Hepatic stellate cell (primary cell): Measurements from ENCODE around the gene ABCC4.

Experiments used
- DNase-seq: peaks from one replicate; pipeline ENCODE4 v3.0.0; 2011; ENCODE audit warnings: low spot score

Gene ABCC4

GRCh38 chr13:95258619-95259194 lies 42.5 kb downstream of the ABCC4 start:
- no peak for DNase-seq

DNA sequence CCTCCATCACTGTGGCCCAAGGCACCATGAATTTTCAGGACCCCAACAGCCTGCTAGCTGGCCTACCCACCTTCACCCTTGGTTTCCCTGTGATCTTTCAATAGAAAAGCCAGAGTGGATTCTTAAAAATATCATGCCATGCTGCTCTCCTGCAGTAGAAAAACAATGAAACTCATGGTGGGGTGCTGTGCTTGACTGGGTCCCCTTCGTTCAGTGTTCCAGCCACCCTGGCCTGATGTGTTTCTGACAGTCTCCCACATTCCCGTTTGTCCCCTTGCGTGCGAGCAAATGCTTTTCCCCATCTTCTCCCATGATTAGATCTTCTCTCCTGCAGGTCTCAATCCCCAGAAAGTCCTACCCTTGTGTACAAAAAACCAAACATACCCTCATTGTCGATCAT lies 43.2 kb downstream of the ABCC4 start:
- DNase-seq = no peak

DNA sequence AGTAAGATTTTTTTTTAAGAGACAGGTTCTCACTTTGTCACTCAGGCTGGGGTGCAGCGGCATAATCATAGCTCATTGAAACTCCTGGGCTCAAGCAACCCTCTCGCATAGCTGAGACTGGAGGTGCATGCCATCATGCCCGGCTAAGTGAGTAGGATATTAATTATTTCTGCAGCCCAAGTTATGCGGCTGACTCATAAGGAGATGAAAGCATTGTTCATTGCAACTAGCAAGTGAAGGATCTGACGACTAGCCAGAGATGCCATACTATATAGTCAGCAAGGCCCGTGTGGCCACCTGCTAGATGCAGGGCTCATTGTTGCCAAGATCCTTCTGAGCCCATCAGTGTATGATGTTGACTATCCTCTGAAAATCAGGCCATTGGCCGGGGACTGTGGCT lies 45.2 kb downstream of the ABCC4 start:
- DNase-seq = peak; percentile 63

- DNase-seq = no peak
These were observed 46.0 kb downstream of the ABCC4 start for GRCh38 chr13:95255072-95255732.

DNA sequence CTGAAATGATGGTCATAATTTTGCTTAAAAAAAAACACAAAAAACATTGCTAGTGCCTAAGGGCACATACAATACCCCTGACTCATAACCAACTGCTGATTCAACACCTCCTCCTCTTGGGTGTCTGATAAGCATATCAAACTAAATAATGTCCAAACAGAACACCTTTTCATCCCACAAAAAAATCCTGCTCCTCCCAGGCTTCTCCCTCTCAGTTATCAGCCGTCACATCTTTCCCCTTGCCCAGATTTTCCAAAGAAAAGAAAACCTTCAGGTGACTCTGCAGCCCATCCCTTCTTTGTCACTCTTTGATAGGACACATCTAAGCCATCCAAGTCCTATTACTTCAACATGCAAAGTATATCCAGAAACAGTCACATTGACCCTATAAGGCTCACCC lies 46.9 kb downstream of the ABCC4 start:
- DNase-seq = no peak

DNA sequence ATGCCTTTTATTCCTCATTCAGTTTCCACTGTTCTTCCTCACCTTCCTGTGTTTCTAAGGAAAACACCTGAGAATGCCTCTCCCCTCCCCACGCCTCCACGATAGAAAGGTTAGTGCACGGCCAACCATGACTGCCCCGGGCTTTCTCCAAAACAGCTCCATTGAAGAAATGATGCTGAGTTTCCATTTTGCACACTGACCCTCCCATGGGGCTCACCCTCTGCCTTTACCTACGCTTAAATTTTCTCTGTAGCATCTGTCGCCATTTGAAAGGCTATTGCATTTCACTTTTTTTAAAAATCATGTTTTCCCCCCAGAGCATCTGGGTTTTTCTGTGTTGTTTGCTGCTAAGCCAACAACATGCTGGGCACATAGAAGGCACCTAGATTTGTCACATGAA lies 48.2 kb downstream of the ABCC4 start:
- no peak for DNase-seq

DNA sequence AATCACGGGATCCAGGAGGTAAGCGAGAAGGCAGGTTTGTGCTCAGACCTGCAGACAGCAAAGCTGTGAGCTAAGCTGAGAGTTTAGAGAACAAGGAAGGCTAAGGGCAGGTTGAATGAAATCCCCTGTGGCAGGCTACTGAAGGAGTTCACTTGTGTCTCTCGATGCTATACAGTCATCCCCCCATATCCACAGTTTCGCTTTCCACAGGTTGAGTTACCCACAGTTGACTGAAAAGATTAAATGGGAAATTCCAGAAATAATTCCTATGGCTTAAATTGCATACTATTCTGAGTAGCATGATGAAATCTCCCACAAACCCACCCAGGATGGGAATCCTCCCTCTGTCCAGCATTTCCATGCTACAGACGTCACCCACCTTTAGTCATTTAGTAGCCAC lies 49.6 kb downstream of the ABCC4 start:
- no peak for DNase-seq

GRCh38 chr13:95250961-95251360 lies 50.3 kb downstream of the ABCC4 start:
- DNase-seq = no peak

DNA sequence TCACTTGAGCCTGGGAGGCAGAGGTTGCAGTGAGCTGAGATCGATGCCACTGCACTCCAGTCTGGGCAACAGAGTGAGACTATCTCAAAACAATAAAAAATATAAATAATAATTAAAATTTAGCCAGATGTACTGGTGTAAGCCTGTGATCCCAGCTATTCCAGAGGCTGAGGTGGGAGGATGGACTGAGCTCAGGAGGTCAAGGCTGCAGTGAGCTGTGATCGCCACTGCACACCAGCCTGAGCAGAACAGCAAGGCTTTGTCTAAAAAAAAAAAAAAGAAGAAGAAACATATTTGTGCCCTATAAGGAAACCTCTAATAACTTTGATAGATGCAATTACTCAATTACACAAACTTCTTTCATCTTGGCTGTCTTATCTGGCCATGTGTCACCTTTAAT lies 52.3 kb downstream of the ABCC4 start:
- no peak for DNase-seq

- DNase-seq = no peak
These were observed 53.4 kb downstream of the ABCC4 start for GRCh38 chr13:95247852-95248251.

- DNase-seq = no peak
These were observed 54.1 kb downstream of the ABCC4 start for GRCh38 chr13:95247171-95247570.

- DNase-seq = no peak
These were observed 54.8 kb downstream of the ABCC4 start for GRCh38 chr13:95246292-95247082.

DNA sequence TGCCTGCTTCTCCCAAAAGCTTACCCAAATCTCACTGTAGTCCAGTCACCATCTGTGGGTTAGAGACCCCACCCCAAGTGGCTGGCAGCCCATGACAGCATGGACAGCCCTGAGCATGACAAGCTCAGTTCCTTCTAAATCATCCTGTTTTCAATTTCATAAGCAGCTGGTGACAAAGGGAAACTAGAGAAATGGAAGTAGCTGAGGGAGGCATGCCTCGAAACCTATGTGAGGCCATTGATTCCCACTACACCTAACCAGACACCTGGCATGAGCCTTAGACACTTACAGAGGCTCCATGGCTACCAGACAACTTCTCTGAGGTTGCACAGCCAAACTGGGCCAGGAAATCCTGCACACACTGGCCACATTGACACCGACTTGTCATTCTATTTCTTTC lies 56.2 kb downstream of the ABCC4 start:
- DNase-seq = no peak

- no peak for DNase-seq
These were observed 58.0 kb downstream of the ABCC4 start for GRCh38 chr13:95243207-95243606.

GRCh38 chr13:95241321-95241720 lies 59.9 kb downstream of the ABCC4 start:
- no peak for DNase-seq

- DNase-seq = no peak
These were observed 62.0 kb downstream of the ABCC4 start for GRCh38 chr13:95239283-95239682.

DNA sequence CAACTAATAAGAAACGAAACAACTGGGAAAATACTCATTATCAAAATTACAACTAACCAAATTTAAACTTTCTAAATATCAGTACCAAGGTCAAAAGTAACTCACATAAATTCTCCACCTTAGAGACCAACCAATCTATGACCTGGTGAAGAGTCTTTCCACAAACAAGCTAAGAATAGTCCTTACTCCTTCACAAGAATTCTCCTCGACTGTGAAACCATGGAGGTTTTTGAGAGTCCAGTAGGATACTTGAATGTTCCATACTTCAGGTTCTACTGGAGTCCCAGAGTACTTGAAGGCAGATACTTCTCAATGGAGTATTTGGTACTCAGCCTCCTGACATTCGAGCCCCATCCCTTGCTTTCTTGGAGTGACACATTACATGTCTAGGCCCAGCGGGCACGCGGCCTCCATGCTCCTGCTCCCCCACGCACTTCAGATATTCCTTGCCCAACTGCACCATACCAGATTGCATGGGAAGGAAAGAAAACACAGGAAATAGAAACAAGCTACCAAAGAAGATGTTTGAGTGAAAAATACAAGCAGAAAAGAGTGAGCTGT lies 63.9 kb downstream of the ABCC4 start:
- DNase-seq = no peak

DNA sequence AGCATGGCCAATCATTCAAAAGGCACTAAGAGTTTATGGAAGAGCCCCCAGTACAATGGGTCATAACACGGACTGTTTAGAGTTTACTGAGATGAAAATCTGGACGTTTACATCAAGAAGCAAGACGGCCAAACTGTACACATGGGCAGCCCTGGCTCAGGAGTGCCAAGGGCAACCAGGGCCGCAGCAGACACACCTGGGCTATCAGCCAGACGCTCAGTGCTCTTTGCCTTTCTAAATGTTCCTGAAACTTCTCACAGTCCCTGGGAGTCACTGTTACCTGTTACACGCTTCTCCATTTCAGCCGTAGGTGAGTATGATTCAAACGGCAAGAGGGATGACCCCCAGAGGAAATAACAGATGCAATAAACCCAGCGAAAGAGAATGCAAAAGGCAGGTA lies 64.5 kb downstream of the ABCC4 start:
- no peak for DNase-seq

- no peak for DNase-seq
These were observed 65.3 kb downstream of the ABCC4 start for GRCh38 chr13:95235974-95236373.

DNA sequence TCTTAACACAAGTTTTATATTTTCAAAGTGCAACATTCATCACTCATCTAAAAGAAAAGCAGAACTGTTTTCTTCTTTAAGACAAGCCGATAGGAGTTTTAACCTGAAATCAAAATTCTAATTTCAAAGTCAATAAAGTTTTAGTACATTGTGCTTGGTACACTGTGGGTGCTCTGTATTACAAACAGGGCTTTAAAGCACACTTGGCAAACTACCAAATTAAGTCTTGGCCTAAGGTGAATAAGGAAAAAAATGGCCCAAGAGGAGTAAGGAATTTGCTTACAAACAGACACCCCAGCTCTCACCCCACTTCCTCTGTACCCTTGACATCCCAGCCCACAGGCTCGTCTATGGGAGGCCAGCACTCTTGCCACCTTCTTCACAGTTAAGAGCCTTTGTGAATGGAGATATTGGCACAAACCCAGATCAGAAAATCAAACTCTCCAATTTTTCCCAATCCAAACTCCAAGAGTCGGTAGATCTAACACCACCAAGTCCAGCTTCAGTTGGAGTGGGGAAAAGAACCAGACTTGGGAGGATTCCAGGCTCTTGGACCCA lies 66.0 kb downstream of the ABCC4 start:
- no peak for DNase-seq

GRCh38 chr13:95234242-95234641 lies 67.0 kb downstream of the ABCC4 start:
- DNase-seq = no peak

- no peak for DNase-seq
These were observed 68.1 kb downstream of the ABCC4 start for GRCh38 chr13:95233026-95233635.
